GM19467 (cell line): ENCODE results near the gene ZBTB38.

Experiments used
- ATAC-seq: cut with Tn5 transposase; IDR thresholded peaks from one replicate; pipeline ENCODE4 v1.9.1; 2021; ENCODE audit warnings: mild to moderate bottlenecking, moderate library complexity; ENCODE audit not compliant: unreplicated experiment

The ZBTB38 gene

GRCh38 chr3:141336672-141337522 lies 31.4 kb upstream of the ZBTB38 start:
- ATAC-seq = peak; percentile 87

GRCh38 chr3:141337523-141337854 lies 30.8 kb upstream of the ZBTB38 start:
- ATAC-seq = no peak

GRCh38 chr3:141337991-141338390 lies 30.3 kb upstream of the ZBTB38 start:
- no peak for ATAC-seq

- ATAC-seq = no peak
Measured at GRCh38 chr3:141338881-141339280, 29.4 kb upstream of the ZBTB38 start.

GRCh38 chr3:141341536-141341935 lies 26.8 kb upstream of the ZBTB38 start:
- no peak for ATAC-seq

GRCh38 chr3:141342386-141342785 lies 25.9 kb upstream of the ZBTB38 start:
- no peak for ATAC-seq

- no peak for ATAC-seq
Measured at GRCh38 chr3:141343077-141343476, 25.2 kb upstream of the ZBTB38 start.

GRCh38 chr3:141343865-141344271 lies 24.4 kb upstream of the ZBTB38 start:
- ATAC-seq = no peak

GRCh38 chr3:141345528-141345927 lies 22.8 kb upstream of the ZBTB38 start:
- ATAC-seq = no peak

GRCh38 chr3:141346007-141346406 lies 22.3 kb upstream of the ZBTB38 start:
- ATAC-seq = no peak

- no peak for ATAC-seq
Measured at GRCh38 chr3:141346418-141346817, 21.9 kb upstream of the ZBTB38 start.

- no peak for ATAC-seq
Measured at GRCh38 chr3:141346839-141347238, 21.5 kb upstream of the ZBTB38 start.

GRCh38 chr3:141348837-141349236 lies 19.5 kb upstream of the ZBTB38 start:
- ATAC-seq = no peak

GRCh38 chr3:141349711-141350110 lies 18.6 kb upstream of the ZBTB38 start:
- ATAC-seq = no peak

GRCh38 chr3:141350666-141351065 lies 17.6 kb upstream of the ZBTB38 start:
- ATAC-seq = no peak

GRCh38 chr3:141352262-141352984 lies 15.9 kb upstream of the ZBTB38 start:
- no peak for ATAC-seq

- ATAC-seq = no peak
Measured at GRCh38 chr3:141353652-141354495, 14.4 kb upstream of the ZBTB38 start.

GRCh38 chr3:141354517-141354916 lies 13.8 kb upstream of the ZBTB38 start:
- no peak for ATAC-seq

- ATAC-seq = no peak
Measured at GRCh38 chr3:141355242-141355641, 13.1 kb upstream of the ZBTB38 start.

GRCh38 chr3:141356046-141356445 lies 12.3 kb upstream of the ZBTB38 start:
- ATAC-seq = no peak

GRCh38 chr3:141360888-141361598 lies 7.3 kb upstream of the ZBTB38 start:
- ATAC-seq = peak; percentile 61
